ENCODE measurements around the gene PALD1.

- TF ChIP-seq CTCF (IDR thresholded peaks at IDR 0.05) (no peak), EZH2 (IDR thresholded peaks at IDR 0.05) (no peak)
These were observed 84.7 kb downstream of the PALD1 start for GRCh38 chr10:70563230-70563629.

All from neural progenitor cell (in vitro differentiated cells).